ENCODE data around the gene ZNF496. TPM values are rescaled to one million over a fixed set of nuclear protein-coding genes. Genes with fewer than 3 reads are reported as not detected.

ZNF496 gene
- total RNA-seq, 1 donor from 2014 or later: 91.8 TPM

DNA sequence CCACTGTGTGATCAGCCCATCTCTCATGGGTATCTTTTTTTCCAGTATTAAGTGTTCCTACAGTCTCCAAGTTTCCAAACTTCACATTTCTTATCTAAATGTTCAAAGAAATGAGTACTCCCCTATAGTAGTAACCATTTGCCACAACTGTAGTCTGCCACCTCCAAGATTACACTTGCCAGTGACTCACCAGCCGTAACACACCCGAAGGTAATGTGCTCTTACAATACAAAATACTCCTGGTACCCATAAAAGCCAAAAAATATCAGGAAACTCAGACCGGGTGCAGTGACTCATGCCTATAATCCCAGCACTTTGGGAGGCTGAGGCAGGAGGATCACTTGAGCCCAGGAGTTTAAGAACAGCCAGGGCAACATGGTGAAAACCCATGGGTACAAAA lies 20.5 kb upstream of the ZNF496 start:
- no peak overlapping the region for H3K4me3 ChIP-seq (ENCODE audit: low read depth, low read length)
- TF ChIP-seq CTCF (IDR thresholded peaks at IDR 0.05; ENCODE audit: insufficient read depth, low read length, poor library complexity, severe bottlenecking): no peak
- no peak for DNase-seq (ENCODE audit: low read depth)
- H3K27me3 ChIP-seq (ENCODE audit: control insufficient read depth, insufficient read depth, low read length): peaks cover 3% of the 10 kb centered on the region
- H3K36me3 ChIP-seq (ENCODE audit: control insufficient read depth, insufficient read depth, low read length): no peaks in the 10 kb centered on the region

DNA sequence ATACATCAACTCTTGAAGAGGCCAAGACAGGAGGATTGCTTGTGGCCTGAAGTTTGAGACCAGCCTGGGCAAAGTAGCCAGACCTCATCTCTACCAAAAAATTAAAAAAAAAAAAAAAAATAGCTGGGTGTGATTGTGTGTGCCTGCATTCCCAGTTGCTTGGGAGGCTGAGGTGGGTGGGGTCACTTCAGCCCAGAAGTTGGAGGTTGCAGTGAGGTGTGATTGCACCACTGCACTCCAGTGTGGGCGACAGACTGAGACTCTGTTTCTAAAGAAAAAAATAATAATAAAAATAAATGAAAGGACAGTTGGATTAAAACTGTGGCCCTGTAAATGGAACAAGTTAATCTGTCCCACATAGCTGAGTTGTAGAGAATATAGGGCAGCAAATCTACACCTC lies 18.9 kb upstream of the ZNF496 start:
- H3K27me3 ChIP-seq (ENCODE audit: control insufficient read depth, insufficient read depth, low read length): peaks cover 3% of the 10 kb centered on the region
- H3K36me3 ChIP-seq (ENCODE audit: control insufficient read depth, insufficient read depth, low read length): no peaks in the 10 kb centered on the region
- H3K4me3 ChIP-seq (ENCODE audit: low read depth, low read length): no peak overlapping the region
- TF ChIP-seq CTCF (IDR thresholded peaks at IDR 0.05; ENCODE audit: insufficient read depth, low read length, poor library complexity, severe bottlenecking): no peak
- no peak for DNase-seq (ENCODE audit: low read depth)

- Histone ChIP-seq H3K4me3 (ENCODE audit: low read depth, low read length) (no peak overlapping the region), H3K27me3 (ENCODE audit: control insufficient read depth, insufficient read depth, low read length) (peaks cover 3% of the 10 kb centered on the region), H3K36me3 (ENCODE audit: control insufficient read depth, insufficient read depth, low read length) (no peaks in the 10 kb centered on the region)
- TF ChIP-seq CTCF (IDR thresholded peaks at IDR 0.05; ENCODE audit: insufficient read depth, low read length, poor library complexity, severe bottlenecking): no peak
- no peak for DNase-seq (ENCODE audit: low read depth)
Measured at GRCh38 chr1:247347477-247348222, 16.0 kb upstream of the ZNF496 start.

DNA sequence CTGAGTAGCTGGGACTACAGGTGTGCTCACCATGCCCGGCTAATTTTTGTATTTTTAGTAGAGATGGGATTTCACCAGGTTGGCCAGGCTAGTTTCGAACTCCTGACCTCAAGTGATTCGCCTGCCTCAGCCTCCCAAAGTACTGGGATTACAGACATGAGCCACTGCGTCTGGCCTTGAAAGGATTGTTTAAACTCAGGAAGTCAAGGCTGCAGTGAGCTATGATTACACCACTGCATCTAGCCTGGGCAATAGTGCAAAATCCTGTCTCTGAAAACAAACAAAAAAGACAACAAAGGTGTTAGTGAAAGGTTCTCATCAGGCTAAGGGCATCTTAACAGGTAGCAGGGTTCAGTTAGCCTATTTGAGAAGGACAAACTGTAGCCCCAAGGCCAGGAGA lies 14.2 kb upstream of the ZNF496 start:
- Histone ChIP-seq H3K4me3 (ENCODE audit: low read depth, low read length) (no peak overlapping the region), H3K36me3 (ENCODE audit: control insufficient read depth, insufficient read depth, low read length) (no peaks in the 10 kb centered on the region), H3K27me3 (ENCODE audit: control insufficient read depth, insufficient read depth, low read length) (peaks cover 3% of the 10 kb centered on the region)
- TF ChIP-seq CTCF (IDR thresholded peaks at IDR 0.05; ENCODE audit: insufficient read depth, low read length, poor library complexity, severe bottlenecking): no peak
- DNase-seq (ENCODE audit: low read depth): no peak

GRCh38 chr1:247343801-247344200 lies 12.1 kb upstream of the ZNF496 start:
- H3K4me3 ChIP-seq (ENCODE audit: low read depth, low read length): no peak overlapping the region
- no peak for DNase-seq (ENCODE audit: low read depth)
- TF ChIP-seq CTCF (IDR thresholded peaks at IDR 0.05; ENCODE audit: insufficient read depth, low read length, poor library complexity, severe bottlenecking): no peak
- H3K36me3 ChIP-seq (ENCODE audit: control insufficient read depth, insufficient read depth, low read length): no peaks in the 10 kb centered on the region
- peaks cover 3% of the 10 kb centered on the region for H3K27me3 ChIP-seq (ENCODE audit: control insufficient read depth, insufficient read depth, low read length)

DNA sequence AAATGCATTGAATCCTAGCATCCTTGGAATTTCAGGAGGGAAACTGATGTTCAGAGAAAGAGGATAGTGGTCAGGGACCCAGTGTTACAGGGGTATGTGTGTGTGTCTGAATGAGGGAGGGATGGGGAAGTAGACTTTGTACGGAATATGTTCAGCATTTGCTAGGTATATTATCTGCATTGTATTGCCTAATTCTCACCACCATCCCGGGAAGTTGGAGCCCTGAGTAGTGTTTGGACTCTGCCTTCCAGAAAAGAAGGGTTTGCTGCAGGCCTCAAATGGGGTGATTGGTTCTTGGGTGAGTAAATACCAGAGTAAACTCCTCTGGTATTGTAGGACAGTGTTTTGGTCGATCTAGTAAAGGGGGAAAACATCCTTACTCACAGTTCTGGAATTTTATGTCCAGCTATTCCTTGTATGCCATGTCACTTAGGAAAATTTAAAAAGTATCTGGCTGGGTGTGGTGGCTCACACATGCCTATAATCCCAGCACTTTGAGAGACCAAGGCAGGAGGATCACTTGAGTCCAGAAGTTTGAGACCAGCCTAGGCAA lies 7.1 kb upstream of the ZNF496 start:
- H3K27me3 ChIP-seq (ENCODE audit: control insufficient read depth, insufficient read depth, low read length): no peaks in the 10 kb centered on the region
- DNase-seq (ENCODE audit: low read depth): no peak
- H3K4me3 ChIP-seq (ENCODE audit: low read depth, low read length): no peak overlapping the region
- no peak for TF ChIP-seq CTCF (IDR thresholded peaks at IDR 0.05; ENCODE audit: insufficient read depth, low read length, poor library complexity, severe bottlenecking)
- no peaks in the 10 kb centered on the region for H3K36me3 ChIP-seq (ENCODE audit: control insufficient read depth, insufficient read depth, low read length)
